Measurements from ENCODE around the gene TJP2.
"Not testable (repeated sequence)": the region's sequence is repeated elsewhere in the genome, so short reads cannot be mapped to it uniquely, and the experiment has no call there.

TJP2 gene

GRCh38 chr9:69158471-69158870 lies 15.6 kb upstream of the TJP2 start:
- DNase-seq = no peak

DNA sequence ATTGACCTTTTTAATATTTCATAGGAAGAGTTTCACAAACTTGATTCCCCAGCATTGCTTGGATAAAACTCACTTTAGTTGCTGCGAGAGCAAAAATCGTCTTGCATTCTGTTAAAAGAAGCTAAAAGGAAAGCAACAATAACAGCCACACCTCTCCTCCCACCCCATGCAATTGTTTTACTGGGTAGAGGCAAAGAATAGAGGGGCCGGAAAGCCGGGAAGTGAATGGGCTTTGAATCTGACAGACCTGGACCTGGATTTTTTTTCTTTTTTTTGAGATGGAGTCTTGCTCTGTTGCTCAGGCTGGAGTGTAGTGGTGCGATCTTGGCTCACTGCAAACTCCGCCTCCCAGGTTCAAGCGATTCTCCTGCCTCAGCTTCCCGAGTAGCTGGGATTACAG lies 9.5 kb upstream of the TJP2 start:
- not testable (repeated sequence) for DNase-seq

DNA sequence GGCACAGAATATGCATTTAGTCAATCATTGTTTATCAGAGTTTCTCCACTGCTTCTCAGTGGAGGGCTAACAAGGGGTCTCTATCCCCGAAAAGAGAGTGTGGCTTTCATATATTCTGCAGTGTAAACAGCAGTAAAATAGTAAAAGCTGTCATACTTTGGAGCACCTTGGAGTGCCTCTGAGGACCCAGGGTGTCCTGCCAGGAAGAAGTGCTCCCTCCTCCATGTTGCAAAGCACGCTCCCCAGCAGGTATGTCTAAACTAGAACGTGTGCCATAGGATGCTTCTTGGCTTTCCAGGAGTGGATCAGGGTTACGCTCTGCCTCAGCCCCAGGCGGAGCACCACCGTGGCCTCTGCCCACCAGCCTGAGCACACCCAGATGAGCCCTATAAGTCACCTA lies 8.5 kb upstream of the TJP2 start:
- DNase-seq = no peak

GRCh38 chr9:69168709-69169217 lies 5.3 kb upstream of the TJP2 start:
- no peak for DNase-seq

DNA sequence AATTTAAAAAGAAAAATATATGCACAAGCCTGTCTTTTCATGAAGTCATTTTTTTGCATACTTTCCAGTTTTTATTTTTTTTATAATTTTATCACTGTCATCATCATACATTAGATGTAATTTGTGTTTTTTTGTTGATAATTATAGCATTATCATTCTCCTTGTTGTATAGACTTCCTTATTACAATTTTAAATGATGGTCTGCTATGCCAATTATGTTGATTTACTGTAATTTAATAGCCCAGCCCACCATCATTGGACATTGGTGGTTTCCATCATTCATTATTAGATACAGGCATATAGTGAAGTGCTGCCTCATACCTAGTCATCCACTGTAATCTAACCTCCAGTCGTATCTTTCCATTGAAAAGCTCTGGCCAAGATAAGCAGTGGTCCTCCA lies 3.8 kb upstream of the TJP2 start:
- DNase-seq = no peak

GRCh38 chr9:69171049-69171448 lies 3.0 kb upstream of the TJP2 start:
- DNase-seq = no peak

DNA sequence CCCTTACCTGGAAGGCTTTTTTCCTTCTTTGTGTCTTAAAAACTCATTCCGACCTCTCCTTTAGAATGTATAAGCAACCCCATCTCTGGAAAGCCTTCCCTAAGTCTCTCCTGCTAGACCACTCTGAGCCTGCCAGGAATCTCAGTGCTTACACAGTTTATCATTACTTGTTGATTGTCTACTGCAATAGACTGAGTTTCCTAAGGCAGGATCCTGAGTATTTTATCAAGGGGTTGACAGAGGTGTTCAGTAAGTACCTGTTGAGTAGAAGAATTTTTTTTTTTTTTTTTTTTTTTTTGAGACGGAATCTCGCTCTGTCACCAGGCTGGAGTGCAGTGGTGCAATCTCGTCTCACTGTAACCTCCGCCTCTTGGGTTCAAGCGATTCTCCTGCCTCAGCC lies 2.6 kb upstream of the TJP2 start:
- DNase-seq = no peak

- DNase-seq = no peak
Observed at GRCh38 chr9:69172895-69173294, 1.2 kb upstream of the TJP2 start.

- DNase-seq = no peak
Observed at GRCh38 chr9:69173497-69173890, 583 bp upstream of the TJP2 start.

- DNase-seq = peak; percentile 98
Observed at GRCh38 chr9:69174616-69175463, 763 bp downstream of the TJP2 start.

DNA sequence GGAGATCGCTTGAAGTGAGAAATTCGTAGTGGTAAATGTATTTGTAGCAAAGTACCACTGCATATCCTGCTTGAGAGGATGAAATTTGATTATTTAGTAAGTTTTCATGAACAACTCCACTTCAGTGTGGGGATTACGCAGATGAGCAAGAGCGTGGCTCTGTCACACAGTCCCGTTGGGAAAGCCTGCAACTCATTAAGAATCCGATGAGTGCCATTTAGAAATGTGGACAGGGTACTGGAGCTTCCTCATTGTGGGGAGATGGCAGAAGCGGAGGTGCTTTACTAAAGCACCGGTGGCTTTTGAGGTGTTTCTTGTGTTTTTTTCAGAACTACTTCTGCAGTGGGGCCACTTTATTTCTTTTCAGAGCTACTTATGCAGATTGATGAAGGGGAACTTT lies 1.4 kb downstream of the TJP2 start:
- DNase-seq = peak; percentile 54

DNA sequence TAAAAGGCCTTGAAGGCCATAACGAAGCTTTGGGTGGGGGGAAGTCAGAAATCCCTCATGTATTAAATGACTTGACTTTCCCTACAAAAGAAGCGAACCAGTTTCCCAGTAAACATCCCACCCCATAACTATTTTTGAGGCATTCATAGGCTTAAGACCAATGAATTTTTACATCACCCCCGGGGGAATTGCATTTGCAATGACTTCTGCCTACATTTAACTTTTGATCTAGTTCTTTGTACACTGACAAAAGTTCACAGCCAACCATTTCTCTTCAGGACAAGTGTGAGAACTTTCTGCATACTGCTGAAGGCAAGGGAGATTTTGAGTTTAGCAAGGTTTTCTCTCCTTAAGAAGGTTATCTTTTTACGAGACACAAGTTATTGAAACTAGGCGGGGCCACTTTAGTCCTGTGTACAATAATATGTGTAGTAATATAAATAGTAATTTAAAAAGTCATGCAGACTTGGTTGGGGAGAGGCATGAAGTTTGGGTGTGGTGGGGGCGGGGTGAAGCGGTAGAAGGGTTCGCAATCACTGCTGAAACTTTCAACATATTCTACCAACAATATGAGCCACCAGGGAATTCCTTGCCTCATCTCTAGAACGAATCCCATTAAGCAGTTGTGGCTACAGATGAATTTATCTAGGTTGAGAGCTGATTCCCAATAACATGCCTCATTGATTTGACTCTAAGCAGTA lies 2.5 kb downstream of the TJP2 start:
- no peak for DNase-seq

DNA sequence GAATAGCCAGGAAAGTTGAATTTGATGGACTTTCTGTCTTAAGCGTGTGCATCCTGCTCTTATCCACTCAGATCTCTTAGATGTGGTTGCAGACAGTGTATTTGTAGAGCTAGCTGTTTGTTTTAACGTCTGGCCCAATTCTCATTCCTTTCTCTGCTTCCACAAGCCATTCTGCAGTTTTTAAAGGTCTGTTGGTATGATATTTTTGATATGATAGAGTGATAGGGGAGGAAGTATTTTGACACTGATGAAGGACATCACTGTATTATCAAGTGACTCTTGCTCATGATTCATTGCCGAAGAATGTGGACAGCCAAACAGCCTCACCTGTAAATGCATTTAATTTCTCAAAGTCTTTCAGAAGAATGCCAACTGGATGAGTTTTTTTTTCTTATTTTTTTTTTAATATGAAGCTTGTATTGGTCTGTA lies 4.5 kb downstream of the TJP2 start:
- DNase-seq = peak; percentile 33

- DNase-seq = no peak
Observed at GRCh38 chr9:69179037-69179436, 5.0 kb downstream of the TJP2 start.

- DNase-seq = no peak
Observed at GRCh38 chr9:69180200-69180599, 6.1 kb downstream of the TJP2 start.

- DNase-seq = peak; percentile 99
Observed at GRCh38 chr9:69180670-69181069, 6.6 kb downstream of the TJP2 start.

GRCh38 chr9:69181908-69182353 lies 7.9 kb downstream of the TJP2 start:
- DNase-seq = no peak

DNA sequence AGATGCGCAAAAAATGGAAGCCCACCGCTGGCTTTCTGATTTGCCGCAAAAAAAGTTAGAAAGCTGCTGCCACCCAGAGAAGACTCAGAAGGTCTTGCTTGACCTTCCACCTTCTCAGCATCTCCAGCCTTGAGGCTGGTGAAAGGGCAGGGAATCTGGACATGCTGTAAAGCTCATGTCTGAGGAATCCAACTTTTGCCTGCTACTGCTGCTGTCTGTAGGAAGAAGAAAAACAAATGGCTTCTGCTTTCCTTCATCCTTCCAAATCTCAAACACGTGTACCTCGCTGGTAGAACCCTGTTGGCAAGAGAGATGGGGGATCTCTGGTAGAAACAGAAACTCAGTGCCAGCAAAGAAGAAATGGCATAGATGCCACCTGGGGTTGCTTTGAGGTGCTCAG lies 10.2 kb downstream of the TJP2 start:
- no peak for DNase-seq

GRCh38 chr9:69186841-69187611 lies 12.9 kb downstream of the TJP2 start:
- peak; percentile 31 for DNase-seq

- no peak for DNase-seq
Observed at GRCh38 chr9:69188975-69189374, 14.9 kb downstream of the TJP2 start.

- DNase-seq = no peak
Observed at GRCh38 chr9:69190086-69190862, 16.2 kb downstream of the TJP2 start.

DNA sequence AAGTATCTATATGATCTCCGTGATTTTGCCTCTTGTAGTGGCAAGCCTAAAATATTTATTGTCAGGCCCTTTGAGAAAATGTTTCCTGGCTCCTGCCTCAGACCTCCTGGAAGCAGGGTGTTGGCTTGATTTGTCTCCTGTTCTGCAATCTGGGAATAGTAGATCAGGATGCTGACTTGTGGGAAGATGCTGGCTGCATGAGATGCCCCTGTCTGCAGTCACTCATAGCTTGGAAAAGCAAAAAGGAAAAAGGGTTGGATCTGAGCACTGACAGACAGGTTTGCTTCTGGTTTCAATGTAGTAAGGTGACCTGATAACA lies 16.7 kb downstream of the TJP2 start:
- DNase-seq = no peak
